GM12878 (cell line): Measurements from ENCODE around the gene DCN.

ENCODE experiments used
- BCL3 ChIP-seq: IDR thresholded peaks from 2 replicates; pipeline ENCODE4 v1.6.1; 2011; ENCODE audit warnings: borderline replicate concordance, low read depth, mild to moderate bottlenecking, moderate library complexity, low read length; ENCODE audit not compliant: insufficient read depth, poor library complexity, severe bottlenecking
- CTCF ChIP-seq, 3 experiments: IDR thresholded peaks in 2 of 3; conservative IDR thresholded peaks in 1 of 3; 2 replicates each; pipeline ENCODE4 v1.5.1; 2011; ENCODE audit warnings: low read depth in 3 of 3, low read length in 3 of 3, mild to moderate bottlenecking in 3 of 3, control low read depth in 2 of 3, moderate library complexity in 2 of 3, inconsistent platforms in 1 of 3, mixed read lengths in 1 of 3; ENCODE audit not compliant: control insufficient read depth in 2 of 3, insufficient read depth in 1 of 3; ENCODE audit errors: extremely low read depth in 1 of 3
- ESRRA ChIP-seq: IDR thresholded peaks from 2 replicates; pipeline ENCODE4 v1.6.1; 2012; ENCODE audit warnings: mild to moderate bottlenecking, low read length, improper control_type of control experiment
- NFIC ChIP-seq: IDR thresholded peaks from 2 replicates; pipeline ENCODE4 v1.6.1; 2012; ENCODE audit warnings: low read depth, mild to moderate bottlenecking, inconsistent platforms, low read length, moderate library complexity
- TF ChIP-seq, protein P1 (sequence below): IDR thresholded peaks from 2 replicates; pipeline ENCODE4 v1.6.1; 2012; ENCODE audit warnings: low read length, inconsistent platforms

GRCh38 chr12:91215940-91216454 is 33.4 kb upstream of the DCN start:
- TF ChIP-seq CTCF (IDR thresholded peaks at IDR 0.05 in 2 of 3, conservative IDR thresholded peaks at IDR 0.05 in 1 of 3; ENCODE audit: control insufficient read depth in 2 of 3, extremely low read depth in 1 of 3, insufficient read depth in 1 of 3, low read depth in 3 of 3, low read length in 3 of 3) (no peak), NFIC (no peak), BCL3 (no peak), ESRRA (no peak)
- TF ChIP-seq, protein P1, sequence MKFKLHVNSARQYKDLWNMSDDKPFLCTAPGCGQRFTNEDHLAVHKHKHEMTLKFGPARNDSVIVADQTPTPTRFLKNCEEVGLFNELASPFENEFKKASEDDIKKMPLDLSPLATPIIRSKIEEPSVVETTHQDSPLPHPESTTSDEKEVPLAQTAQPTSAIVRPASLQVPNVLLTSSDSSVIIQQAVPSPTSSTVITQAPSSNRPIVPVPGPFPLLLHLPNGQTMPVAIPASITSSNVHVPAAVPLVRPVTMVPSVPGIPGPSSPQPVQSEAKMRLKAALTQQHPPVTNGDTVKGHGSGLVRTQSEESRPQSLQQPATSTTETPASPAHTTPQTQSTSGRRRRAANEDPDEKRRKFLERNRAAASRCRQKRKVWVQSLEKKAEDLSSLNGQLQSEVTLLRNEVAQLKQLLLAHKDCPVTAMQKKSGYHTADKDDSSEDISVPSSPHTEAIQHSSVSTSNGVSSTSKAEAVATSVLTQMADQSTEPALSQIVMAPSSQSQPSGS = no peak
